ENCODE results near the gene TSR3. TPM values are rescaled to one million over a fixed set of nuclear protein-coding genes. Genes with fewer than 3 reads are reported as not detected.

The TSR3 gene
- total RNA-seq, result 100 to 1,000 TPM in 3 of 4 donors, 10 to 100 TPM in 1; 63.7 to 107 (median 103) TPM

GRCh38 chr16:1351582-1352362 lies at the start of gene TSR3, which contains the start of gene GNPTG:
Gene TSR3 (minus strand): TSS chr16:1351878. CDS start chr16:1351804, 74 bp downstream.
Gene GNPTG (plus strand): TSS chr16:1351931. CDS start chr16:1351966, 35 bp downstream.
- peaks cover 0 to 64% (median 23%) of the 10 kb centered on the region in 3 donors for H3K4me1 ChIP-seq
- H3K9me3 ChIP-seq, result no peaks in the 10 kb centered on the region
- H3K27me3 ChIP-seq, result no peaks in the 10 kb centered on the region
- WGBS, 2 donors (ENCODE audit: low coverage in 1 of 2), result 0% methylated on average over 9 of the region's 98 CpGs; no CpG with 5 or more reads in 1 of the 2 donors
- peak; percentile 85 for ATAC-seq
- H3K36me3 ChIP-seq, result peaks cover 0 to 34% of the 10 kb centered on the region in 2 donors
- peak; percentile 92 for TF ChIP-seq POLR2AphosphoS5 (IDR thresholded peaks at IDR 0.05)
- peak; percentile 85 to 90 for TF ChIP-seq POLR2A (IDR thresholded peaks at IDR 0.05)
- TF ChIP-seq CTCF (IDR thresholded peaks at IDR 0.05), result peak in 2 of 4 experiments; percentile 7 to 12
- TF ChIP-seq EP300 (IDR thresholded peaks at IDR 0.05), result no peak
- H3K4me3 ChIP-seq, result peak within 1 kb of the TSS; percentile 80 to 84
- H3K27ac ChIP-seq, result peak within 1 kb of the TSS; percentile 14 to 85 (median 76)

DNA sequence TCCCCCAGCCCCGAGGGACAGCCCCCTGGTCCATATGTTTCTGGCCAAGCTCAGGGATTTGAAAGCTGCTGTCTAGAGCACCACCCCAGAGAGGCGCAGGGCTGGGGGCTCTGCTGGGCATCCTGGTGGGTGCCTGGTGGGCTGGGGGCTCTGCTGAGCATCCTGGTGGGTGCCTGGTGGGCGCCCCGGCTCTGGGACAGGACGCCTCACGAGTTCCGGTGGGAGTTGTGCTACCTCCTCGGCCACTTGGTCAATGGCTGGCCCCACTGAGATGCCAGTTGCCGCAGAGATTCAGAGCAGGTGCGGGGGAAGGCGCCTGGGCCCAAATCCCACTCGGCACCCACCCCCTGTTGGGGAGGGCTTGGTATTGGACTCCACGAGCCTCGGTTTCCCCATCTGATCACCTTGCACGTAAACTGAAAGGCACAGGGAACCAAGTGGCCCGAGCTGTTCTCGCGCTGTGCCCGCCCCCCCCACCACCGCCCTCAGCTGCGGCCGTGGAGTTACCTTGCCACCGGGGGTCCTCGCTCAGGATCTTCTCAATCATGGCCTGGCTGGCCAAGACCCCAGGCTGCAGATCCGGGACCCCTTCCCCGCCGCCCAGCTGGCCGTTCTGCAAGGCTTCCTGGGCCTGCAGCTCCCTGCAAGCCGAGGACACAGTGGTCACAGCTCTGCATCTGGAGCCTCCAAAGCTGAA lies 49.5 kb upstream of the TSR3 start:
- ATAC-seq, result no peak
- H3K4me3 ChIP-seq, result no peak overlapping the region
- WGBS, 2 donors (ENCODE audit: low coverage in 1 of 2), result no CpG with 5 or more reads among the region's 29 CpGs
- no peaks in the 10 kb centered on the region for H3K4me1 ChIP-seq
- no peak overlapping the region for H3K27ac ChIP-seq
- no peak for TF ChIP-seq EP300 (IDR thresholded peaks at IDR 0.05)
- no peak for TF ChIP-seq POLR2A (IDR thresholded peaks at IDR 0.05)
- no peak for TF ChIP-seq POLR2AphosphoS5 (IDR thresholded peaks at IDR 0.05)
- TF ChIP-seq CTCF (IDR thresholded peaks at IDR 0.05), result no peak
- H3K27me3 ChIP-seq, result no peaks in the 10 kb centered on the region
- H3K9me3 ChIP-seq, result no peaks in the 10 kb centered on the region
- peaks cover 0 to 92% of the 10 kb centered on the region in 2 donors for H3K36me3 ChIP-seq

DNA sequence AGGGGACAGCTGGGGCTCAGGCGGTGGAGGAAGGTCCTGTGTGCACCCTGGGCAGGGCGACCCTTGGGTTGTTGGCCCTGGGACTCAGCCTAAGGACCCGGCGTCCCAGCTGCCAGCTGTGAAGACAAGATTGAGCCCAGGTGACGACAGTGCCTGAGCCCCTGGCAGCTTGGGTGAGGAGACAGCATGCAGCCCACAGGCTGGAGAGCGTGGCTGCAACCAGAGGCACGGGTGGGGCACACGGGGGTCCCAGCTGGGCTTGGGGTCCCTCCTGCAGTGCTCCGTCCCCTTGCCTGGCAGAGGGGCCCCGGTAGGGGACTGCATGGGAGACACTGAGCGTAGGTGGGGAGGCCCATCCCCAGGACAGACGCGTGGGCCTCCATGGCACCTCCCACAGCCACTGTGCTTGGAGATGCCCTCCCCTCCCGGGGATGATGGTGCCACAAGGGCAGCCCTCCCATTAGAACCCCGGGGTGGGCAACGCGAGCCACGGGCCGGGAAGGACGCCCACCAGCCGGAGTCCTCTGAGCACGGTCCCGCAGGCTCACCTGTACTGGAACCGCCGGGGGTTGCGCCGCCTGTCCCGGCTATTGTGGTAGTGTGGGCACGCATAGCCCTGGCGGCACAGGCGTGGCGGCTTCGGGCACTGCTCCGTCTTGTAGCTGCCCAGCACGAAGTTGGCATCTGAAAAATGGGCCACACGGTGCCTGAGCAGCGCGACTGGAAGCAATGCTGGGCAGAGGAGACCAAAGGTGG lies 47.3 kb upstream of the TSR3 start:
- Histone ChIP-seq H3K27ac (no peak overlapping the region), H3K4me1 (no peaks in the 10 kb centered on the region), H3K27me3 (no peaks in the 10 kb centered on the region), H3K9me3 (no peaks in the 10 kb centered on the region), H3K4me3 (no peak overlapping the region), H3K36me3 (peaks cover 0 to 97% of the 10 kb centered on the region in 2 donors)
- WGBS, 2 donors (ENCODE audit: low coverage in 1 of 2), result no CpG with 5 or more reads among the region's 38 CpGs
- TF ChIP-seq POLR2A (IDR thresholded peaks at IDR 0.05) (no peak), EP300 (IDR thresholded peaks at IDR 0.05) (no peak), POLR2AphosphoS5 (IDR thresholded peaks at IDR 0.05) (no peak), CTCF (IDR thresholded peaks at IDR 0.05) (no peak)
- ATAC-seq, result no peak

DNA sequence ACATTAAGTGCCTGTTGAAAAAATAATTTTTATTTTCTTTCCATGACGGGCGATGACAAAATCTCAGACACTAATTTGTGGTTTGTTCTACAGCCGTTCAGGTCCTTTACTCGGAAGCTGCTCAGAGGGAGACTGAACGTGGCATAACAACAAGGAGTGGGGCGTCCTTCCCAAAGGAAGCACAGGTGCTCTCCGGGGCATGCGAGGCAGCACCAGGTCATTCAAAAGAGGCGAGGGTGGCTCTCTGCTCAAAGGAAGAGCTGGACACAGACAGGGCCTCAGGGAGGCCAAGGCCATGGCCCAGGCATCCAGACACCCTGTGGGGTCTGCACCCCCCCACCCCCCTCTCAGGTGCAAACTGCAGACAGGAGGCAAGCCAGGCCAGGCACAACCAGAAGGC lies 46.7 kb upstream of the TSR3 start:
- ATAC-seq, result no peak
- H3K27ac ChIP-seq, result no peak overlapping the region
- H3K36me3 ChIP-seq, result peaks cover 0 to 97% of the 10 kb centered on the region in 2 donors
- H3K4me1 ChIP-seq, result no peaks in the 10 kb centered on the region
- TF ChIP-seq POLR2A (IDR thresholded peaks at IDR 0.05), result no peak
- TF ChIP-seq EP300 (IDR thresholded peaks at IDR 0.05), result no peak
- TF ChIP-seq POLR2AphosphoS5 (IDR thresholded peaks at IDR 0.05), result no peak
- TF ChIP-seq CTCF (IDR thresholded peaks at IDR 0.05), result no peak
- no peak overlapping the region for H3K4me3 ChIP-seq
- H3K27me3 ChIP-seq, result no peaks in the 10 kb centered on the region
- WGBS, 2 donors (ENCODE audit: low coverage in 1 of 2), result 84 to 92% methylated on average over 7 to 9 of the region's 9 CpGs
- no peaks in the 10 kb centered on the region for H3K9me3 ChIP-seq
